A549 treated with RU486 at 1 μM for 4 hours (cell line): ENCODE measurements around the gene ACTG1. TPM values are rescaled to one million over a fixed set of nuclear protein-coding genes. Genes with fewer than 3 reads are reported as not detected.

ENCODE experiments used
- total RNA-seq: library from RNA; stranded (reverse); fragments of 200-300 nt; extraction: Qiagen RNA extraction; gene quantifications from 5 replicates; pipeline ENCODE4 v1.2.3, GENCODE V29; 2022; ENCODE audit warnings: low read depth

Gene ACTG1
- total RNA-seq = 4,390 to 6,095 TPM (median 5,374 TPM) in 5 replicates

DNA sequence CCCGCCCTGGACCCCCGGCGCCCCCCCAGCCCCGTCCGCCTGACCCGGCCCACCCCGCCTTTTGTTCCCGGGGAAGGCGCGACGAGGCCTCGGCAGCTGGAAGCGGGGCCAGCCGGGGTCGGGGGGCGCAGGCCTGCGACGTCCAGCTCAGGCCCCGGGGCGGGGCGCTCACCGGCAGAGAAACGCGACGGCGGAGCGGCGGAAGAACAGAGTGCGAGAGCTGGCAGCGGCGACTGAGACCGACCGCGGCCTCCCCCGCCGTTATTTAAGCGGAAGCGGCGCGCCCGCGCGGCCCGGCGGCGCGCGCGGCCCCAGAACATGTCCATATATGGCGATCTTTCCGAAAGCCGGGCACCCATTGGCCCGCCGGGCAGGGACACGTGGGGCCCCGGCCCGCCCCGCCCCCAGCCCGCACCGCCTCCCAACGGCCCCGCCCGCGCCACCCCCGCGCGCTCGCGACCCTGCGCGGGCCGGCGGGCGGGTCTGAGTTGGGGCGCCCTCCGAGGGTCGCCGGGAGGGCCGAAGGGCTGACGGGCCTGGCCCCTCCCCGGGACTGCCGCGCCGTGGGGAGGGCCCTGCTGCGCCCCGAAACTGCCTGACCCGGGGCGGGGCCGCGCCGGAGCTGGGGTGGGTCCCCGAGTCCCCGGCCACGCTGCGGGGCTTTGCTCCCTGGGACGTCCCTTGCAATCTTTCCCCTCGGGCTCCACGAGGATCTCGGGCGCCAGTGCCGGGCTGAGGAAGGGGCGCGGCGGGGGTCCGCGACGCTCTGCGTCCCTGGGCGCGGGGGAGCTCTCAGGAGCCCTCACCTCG, at the start of gene ACTG1:
Gene ACTG1, minus strand, starts transcription at position 238 of the 810 bp plus-strand sequence. CDS start 445 bp downstream, outside the sequence.

DNA sequence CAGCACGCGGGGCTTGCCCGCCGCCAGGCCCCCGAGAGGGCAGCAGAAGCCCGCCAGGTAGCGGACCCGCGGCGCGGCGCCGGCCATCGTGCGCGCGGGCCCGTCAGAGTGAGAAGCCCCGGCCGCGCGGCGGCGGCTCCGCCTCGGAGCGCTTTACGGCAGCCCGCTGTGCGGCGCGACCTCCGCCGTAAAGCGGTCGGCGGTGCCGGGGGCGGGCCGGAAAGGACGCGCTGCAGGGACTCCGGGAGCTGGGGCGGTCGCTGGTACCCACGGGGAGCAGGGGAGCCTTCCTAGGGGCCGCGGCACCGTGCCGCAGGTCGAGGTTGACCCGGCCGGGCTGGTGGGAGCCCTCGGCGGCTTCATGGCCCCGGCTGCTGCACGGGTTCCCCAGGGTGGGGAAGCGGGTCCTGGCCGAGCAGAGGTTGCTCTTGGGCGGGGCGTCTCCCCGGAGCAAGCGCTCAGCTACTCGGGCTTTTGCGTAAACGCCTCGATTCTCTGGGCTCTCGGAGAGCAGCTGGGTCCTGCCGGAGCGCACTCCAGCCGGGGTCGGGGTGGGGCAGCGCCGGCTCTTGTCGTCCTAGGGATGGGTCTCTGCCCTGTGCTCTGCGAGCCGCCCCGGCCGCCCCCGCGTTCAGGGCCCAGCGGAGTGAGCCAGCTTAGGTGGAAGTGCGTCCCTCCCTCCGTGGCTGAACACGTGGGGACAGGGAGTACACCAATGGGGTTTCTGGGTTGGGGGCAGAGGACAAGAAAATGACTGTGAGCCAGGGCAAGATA, 39.8 kb upstream of the ACTG1 start, which contains the start of gene FAAP100:
Gene FAAP100, minus strand, starts transcription at position 110 of the 774 bp plus-strand sequence. Its CDS starts 23 bp downstream, at position 87.

DNA sequence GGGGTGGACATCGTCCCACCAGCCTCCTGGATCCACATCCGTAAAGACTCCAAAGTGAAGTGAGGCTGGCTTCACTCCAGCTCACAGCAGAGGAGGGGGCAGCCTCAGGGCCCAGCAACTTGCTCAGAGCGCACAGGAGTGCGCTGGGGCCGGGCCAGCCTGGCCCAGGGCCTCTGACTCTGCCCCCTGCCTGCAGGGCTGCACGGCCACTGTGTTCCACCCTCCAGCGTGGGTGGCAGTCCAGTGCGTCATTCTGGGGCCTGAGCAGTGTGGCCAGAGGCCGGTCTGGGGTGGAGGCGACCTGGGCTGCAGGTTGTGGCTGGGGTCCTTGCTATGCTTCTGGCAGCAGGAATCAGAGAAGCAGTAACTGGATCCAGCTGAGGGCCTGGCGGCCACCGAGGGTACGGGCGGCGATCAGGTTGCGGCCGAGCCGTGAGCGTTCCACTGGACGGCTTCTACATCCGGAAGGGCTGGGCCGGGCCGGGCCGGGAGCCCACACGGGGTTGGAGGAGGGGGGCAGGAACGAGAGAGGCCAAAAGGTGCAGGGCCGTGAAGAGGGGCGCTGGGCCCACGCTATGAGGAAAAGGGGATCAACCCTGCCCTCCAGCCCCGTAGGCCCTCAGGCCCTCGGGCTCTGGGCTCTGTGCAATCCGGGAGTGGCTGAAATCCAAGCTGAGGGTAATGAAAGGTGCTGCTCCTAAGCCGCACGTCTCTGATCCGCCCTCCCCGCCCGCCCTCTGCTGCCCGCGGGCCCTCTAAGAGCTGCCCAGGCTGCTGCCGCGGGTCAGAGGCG, 15.2 kb upstream of the ACTG1 start, which contains the start of gene FSCN2:
Gene FSCN2, plus strand, starts transcription at position 787 of the 793 bp plus-strand sequence. CDS start 155 bp downstream, outside the sequence.

Other genes starting within 250 kb of the ACTG1 start
- 47.7 to 79.4 TPM (median 72.3 TPM) in 5 replicates for gene SLC38A10, start 217.5 kb downstream of the ACTG1 start, total RNA-seq
- 9.8 to 14.9 TPM (median 13.0 TPM) in 5 replicates for gene BAHCC1, start 117.3 kb downstream of the ACTG1 start, total RNA-seq
- 0.96 to 1.6 TPM (median 1.1 TPM) in 5 replicates for gene FSCN2, start 15.6 kb upstream of the ACTG1 start, total RNA-seq
- 15.9 to 27.8 TPM (median 21.6 TPM) in 5 replicates for gene FAAP100, start 39.6 kb upstream of the ACTG1 start, total RNA-seq
- gene NPLOC4, start 124.3 kb upstream of the ACTG1 start, total RNA-seq = 89.8 to 106 TPM (median 97.7 TPM) in 5 replicates
- gene TSPAN10, start 124.4 kb upstream of the ACTG1 start, total RNA-seq = 4.3 to 6.9 TPM (median 5.2 TPM) in 5 replicates
- 1.5 to 3.6 TPM (median 2.2 TPM) in 5 replicates for gene PDE6G, start 143.7 kb upstream of the ACTG1 start, total RNA-seq
- gene OXLD1, start 153.8 kb upstream of the ACTG1 start, total RNA-seq = 32.0 to 70.6 TPM (median 49.9 TPM) in 5 replicates
- 63.9 to 73.1 TPM (median 66.7 TPM) in 5 replicates for gene CCDC137, start 153.9 kb upstream of the ACTG1 start, total RNA-seq
- 46.6 to 56.2 TPM (median 49.9 TPM) in 5 replicates for gene ARL16, start 171.0 kb upstream of the ACTG1 start, total RNA-seq
- gene HGS, start 171.2 kb upstream of the ACTG1 start, total RNA-seq = 139 to 217 TPM (median 209 TPM) in 5 replicates
- gene MRPL12, start 190.6 kb upstream of the ACTG1 start, total RNA-seq = 212 to 319 TPM (median 303 TPM) in 5 replicates
- 26.9 to 48.0 TPM (median 41.1 TPM) in 5 replicates for gene SLC25A10, start 199.5 kb upstream of the ACTG1 start, total RNA-seq